ENCODE results near the gene CMC2. TPM values are rescaled to one million over a fixed set of nuclear protein-coding genes. Genes with fewer than 3 reads are reported as not detected.

CMC2 gene
- total and polyA plus RNA-seq, 10 of the 15 experiments (the other 5 are each of a cell fraction or from before 2014, with no cell fraction given), result 62.8 to 251 (median 157) TPM

DNA sequence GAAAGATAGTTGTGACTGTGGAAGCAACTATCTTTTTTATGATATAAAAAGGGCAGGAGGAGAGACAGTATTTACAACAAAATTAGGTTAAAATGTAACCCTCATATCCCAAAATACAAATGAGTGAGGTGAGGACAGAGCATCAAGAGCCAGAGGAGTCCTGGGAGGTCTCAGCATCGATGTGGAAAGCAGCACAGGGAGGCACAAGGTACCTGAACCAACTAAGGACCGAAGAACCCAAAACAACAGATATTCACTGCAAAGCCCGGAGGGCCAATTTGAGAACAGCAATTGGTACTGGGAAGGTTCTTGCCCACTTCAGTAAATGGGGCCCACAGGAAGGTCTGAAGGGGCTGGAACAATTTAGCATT, 37.6 kb downstream of the CMC2 start:
- ChIA-PET CTCF (interaction anchor here (0.6 to 2.4 kb wide), 6 partner anchors 8 to 28 kb away, joined by 3 to 10 read pairs (median 4); no protein-coding TSS in a partner anchor), SMC1A (ENCODE audit: uncharacterized antibody, unreplicated experiment) (interaction anchor here (2.4 kb wide), 1 partner anchor 36 kb away, joined by 6 read pairs; no protein-coding TSS in a partner anchor), RAD21 (ENCODE audit: unreplicated experiment) (no interaction called here), POLR2A (no interaction called here)
- TF ChIP-seq NR2C1 (IDR thresholded peaks at IDR 0.05) (no peak), SRF (IDR thresholded peaks at IDR 0.05; ENCODE audit: low read depth in 2 of 2, low read length in 2 of 2) (no peak), CREB1 (IDR thresholded peaks at IDR 0.05; ENCODE audit: low read depth) (no peak), SMAD1 (IDR thresholded peaks at IDR 0.05; ENCODE audit: low read depth, partially characterized antibody) (no peak), CHD4 (IDR thresholded peaks at IDR 0.05) (no peak), GATAD2B (conservative IDR thresholded peaks at IDR 0.05; ENCODE audit: low read depth) (no peak), HDAC2 (IDR thresholded peaks at IDR 0.05) (no peak), ATF7 (IDR thresholded peaks at IDR 0.05; ENCODE audit: low read depth) (no peak), KDM1A (IDR thresholded peaks at IDR 0.05; ENCODE audit: borderline replicate concordance) (no peak)
- TF ChIP-seq, protein P1, sequence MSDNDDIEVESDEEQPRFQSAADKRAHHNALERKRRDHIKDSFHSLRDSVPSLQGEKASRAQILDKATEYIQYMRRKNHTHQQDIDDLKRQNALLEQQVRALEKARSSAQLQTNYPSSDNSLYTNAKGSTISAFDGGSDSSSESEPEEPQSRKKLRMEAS (IDR thresholded peaks at IDR 0.05; ENCODE audit: low read depth, low read length), result no peak
- TF ChIP-seq, protein P2, sequence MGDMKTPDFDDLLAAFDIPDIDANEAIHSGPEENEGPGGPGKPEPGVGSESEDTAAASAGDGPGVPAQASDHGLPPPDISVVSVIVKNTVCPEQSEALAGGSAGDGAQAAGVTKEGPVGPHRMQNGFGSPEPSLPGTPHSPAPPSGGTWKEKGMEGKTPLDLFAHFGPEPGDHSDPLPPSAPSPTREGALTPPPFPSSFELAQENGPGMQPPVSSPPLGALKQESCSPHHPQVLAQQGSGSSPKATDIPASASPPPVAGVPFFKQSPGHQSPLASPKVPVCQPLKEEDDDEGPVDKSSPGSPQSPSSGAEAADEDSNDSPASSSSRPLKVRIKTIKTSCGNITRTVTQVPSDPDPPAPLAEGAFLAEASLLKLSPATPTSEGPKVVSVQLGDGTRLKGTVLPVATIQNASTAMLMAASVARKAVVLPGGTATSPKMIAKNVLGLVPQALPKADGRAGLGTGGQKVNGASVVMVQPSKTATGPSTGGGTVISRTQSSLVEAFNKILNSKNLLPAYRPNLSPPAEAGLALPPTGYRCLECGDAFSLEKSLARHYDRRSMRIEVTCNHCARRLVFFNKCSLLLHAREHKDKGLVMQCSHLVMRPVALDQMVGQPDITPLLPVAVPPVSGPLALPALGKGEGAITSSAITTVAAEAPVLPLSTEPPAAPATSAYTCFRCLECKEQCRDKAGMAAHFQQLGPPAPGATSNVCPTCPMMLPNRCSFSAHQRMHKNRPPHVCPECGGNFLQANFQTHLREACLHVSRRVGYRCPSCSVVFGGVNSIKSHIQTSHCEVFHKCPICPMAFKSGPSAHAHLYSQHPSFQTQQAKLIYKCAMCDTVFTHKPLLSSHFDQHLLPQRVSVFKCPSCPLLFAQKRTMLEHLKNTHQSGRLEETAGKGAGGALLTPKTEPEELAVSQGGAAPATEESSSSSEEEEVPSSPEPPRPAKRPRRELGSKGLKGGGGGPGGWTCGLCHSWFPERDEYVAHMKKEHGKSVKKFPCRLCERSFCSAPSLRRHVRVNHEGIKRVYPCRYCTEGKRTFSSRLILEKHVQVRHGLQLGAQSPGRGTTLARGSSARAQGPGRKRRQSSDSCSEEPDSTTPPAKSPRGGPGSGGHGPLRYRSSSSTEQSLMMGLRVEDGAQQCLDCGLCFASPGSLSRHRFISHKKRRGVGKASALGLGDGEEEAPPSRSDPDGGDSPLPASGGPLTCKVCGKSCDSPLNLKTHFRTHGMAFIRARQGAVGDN (IDR thresholded peaks at IDR 0.05), result no peak
- H3K27me3 ChIP-seq (replicated peaks in 1 of 2; ENCODE audit: control insufficient read depth in 2 of 2, insufficient read depth in 2 of 2, low read length in 1 of 2), result no peaks in the 10 kb centered on the region
- no peaks in the 10 kb centered on the region for H3K79me2 ChIP-seq (ENCODE audit: control insufficient read depth, insufficient read depth, low read length)
- 100% methylated on average over 3 of the region's 3 CpGs for WGBS (ENCODE audit: insufficient coverage, insufficient replicate concordance, low lambda C conversion rate, missing lambda C conversion rate)
- H3K4me3 ChIP-seq, result no peak overlapping the region
- H3K4me1 ChIP-seq (ENCODE audit: control insufficient read depth, insufficient read depth, low read length), result 0 out of 2 replicates have a peak, but pooled peaks cover 3% of the 10 kb centered on the region
- no peak overlapping the region for H3K27ac ChIP-seq (ENCODE audit: control insufficient read depth, insufficient read depth)
- no peaks in the 10 kb centered on the region; the same call in 1 of the 2 replicates for H4K20me1 ChIP-seq (ENCODE audit: control insufficient read depth, insufficient read depth)
- in situ Hi-C loops (cut with MboI), result no loop called here
- H3K36me3 ChIP-seq (ENCODE audit: control insufficient read depth in 2 of 2, insufficient read depth in 2 of 2, low read length in 1 of 2), result peaks cover 0 to 6% of the 10 kb centered on the region in 2 experiments; a peak in 2 of 4 replicates
- H3K9ac ChIP-seq (ENCODE audit: control insufficient read depth, insufficient read depth, low read length), result no peak overlapping the region
- no peak for ATAC-seq
- no TSS peak for BruUV-seq (replicated peaks)
- FAIRE-seq, result no peak
- intact Hi-C loops (cut with micrococcal nuclease; ENCODE audit: unreplicated experiment), result no loop called here
- no peak overlapping the region for H3K4me2 ChIP-seq (ENCODE audit: control insufficient read depth, insufficient read depth)
- DNase-seq (ENCODE audit: low read depth, low spot score), result no peak
- H3K9me3 ChIP-seq (replicated peaks; ENCODE audit: control insufficient read depth, insufficient read depth, low read length), result no peaks in the 10 kb centered on the region
- no peak overlapping the region for H2AFZ ChIP-seq (ENCODE audit: control insufficient read depth, low read depth, low read length)

All from GM12878 (cell line).